HG03135 (cell line): ENCODE data around the gene ADGRB2.
"Not testable (repeated sequence)": the region's sequence is repeated elsewhere in the genome, so short reads cannot be mapped to it uniquely, and the experiment has no call there.

Source experiments
- ATAC-seq: cut with Tn5 transposase; IDR thresholded peaks from one replicate; pipeline ENCODE4 v1.9.1; 2021; ENCODE audit warnings: mild to moderate bottlenecking, moderate library complexity; ENCODE audit not compliant: unreplicated experiment

Gene ADGRB2

DNA sequence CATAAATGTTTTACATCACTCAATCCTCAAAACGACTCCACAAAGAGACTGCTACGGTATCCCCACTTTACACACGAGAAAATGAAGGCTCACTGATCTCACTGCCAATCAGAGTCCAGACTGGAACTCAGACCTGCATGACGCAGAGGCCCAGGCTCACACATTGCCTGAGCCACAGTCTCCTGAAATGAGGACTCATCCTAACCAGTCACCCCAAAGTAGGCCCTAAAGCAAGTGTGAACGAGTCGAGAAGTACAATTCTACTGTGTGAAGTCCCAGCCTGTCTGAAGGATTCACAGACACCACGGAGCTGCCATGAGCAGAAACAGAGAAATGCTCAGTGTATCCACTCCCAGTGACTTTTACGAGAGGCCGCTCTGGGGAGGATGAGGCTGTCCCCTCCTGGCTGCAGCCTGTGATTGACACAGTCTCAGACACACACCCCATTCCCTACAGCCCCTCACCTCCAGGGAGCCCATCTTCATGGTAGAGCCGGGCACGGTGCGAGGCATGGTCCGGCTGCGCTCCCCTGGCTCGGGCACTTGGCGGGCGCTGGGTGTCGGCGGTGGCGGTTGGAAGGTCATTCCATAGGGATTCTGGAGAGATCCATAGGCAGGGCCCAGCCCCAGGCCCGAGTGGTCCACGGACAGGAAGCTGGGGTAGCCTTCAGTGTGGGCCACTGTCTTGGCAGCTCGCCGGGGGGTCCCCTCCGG is 33.6 kb downstream of the ADGRB2 start:
- no peak for ATAC-seq

DNA sequence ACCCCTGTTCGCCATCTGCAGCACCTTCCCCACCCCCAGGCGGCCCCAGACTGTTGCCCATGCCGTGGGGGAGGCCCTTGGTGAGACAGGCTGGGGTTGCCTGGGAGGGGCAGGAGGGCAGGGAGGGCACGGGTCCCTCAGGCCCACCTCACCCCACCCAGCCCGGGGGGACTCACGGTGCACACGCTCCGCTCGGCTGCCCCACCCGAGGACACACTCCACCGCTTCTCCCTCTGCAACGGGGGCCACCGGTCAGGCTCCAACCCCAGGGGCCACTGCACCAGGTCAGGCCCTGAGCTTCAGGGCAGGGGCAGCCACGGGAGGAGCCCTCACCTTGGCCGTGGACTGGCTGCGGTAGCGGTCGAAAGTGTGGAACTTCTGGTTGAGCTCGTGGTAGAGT is 36.3 kb downstream of the ADGRB2 start:
- ATAC-seq: no peak

- ATAC-seq: no peak
These were observed 36.9 kb downstream of the ADGRB2 start for GRCh38 chr1:31727195-31727594.

GRCh38 chr1:31726715-31727114 is 37.4 kb downstream of the ADGRB2 start:
- ATAC-seq: no peak

DNA sequence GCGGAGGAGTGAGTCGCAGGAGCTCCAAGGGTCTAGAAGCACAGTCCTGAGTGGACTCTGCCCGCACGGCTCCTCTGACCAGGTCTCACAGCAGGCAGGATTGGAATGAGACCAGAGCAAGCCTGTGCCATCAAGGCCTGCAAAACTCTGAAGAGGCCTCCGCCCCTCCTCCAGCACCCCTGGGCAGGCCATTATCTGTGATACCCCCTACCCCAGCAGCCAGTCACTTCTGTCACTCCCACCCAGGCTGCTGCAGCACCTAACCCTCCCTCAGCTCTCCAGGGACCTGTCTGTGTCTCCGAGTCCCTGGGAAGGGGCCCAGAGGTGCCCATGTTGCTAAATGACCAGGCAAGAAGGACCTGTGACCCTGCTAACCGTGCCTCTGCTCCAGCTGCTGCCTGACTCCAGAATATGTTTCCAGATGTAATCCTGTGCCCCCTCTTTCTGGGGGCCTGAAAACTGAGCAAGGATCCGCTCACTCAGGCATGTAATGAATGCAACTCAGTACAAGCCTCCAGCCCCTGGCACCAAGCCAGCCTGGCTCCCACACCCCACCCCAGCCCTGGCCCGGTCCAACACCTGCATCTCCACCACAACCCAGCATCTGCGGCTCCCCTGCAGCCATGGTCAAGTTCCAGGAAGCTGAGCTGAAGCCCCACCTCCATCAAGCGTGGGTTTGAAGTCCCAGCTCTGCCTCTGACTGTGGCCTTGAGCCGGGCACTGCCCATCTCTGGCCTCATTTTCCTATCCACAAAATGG is 38.2 kb downstream of the ADGRB2 start:
- no peak for ATAC-seq

DNA sequence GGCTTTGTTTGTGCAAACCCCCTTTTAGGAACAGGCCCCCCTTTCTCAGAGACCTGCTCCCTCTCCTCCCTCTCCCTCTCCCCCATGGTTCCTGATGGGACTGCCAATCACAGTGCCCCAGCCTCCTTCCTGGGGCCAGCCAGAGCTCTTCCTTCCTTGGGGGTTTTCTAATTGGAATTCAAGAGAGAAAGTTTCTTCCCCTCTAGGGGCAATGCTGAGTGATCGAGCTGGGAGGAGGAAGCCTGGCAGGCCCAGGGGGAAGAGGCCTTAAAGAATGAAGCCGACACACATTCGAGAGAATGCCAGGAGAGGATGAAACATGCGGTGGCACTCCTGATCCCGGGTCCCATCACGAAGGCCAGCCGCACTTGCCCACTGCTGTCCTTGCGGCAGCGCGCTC is 39.0 kb downstream of the ADGRB2 start:
- no peak for ATAC-seq

DNA sequence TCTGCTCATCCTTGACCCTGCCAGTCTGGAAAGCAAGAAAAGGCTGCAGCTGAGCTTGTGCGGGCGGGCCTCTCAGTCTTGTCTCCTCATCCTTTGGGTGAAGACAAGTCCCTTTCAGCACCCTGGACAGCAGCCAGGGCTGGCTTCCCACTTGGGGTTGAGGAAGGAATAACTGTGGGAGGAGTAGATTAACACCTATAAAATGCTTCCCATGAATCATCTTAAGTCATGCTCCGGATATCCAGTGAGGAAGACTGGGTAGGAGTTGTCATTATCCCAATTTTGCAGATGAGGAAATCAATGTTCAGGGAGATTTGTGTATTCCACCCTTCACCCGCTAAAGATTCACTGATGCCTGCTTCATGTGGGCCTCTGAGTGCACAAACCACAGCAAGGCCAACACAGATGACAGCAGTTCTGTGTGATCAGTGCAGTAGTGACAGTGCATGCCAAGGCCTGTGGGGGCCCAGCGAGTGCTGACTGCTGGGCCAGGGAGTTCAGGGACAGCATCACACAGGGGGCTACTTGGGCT is 40.2 kb downstream of the ADGRB2 start:
- no peak for ATAC-seq

- ATAC-seq: no peak
These were observed 45.7 kb downstream of the ADGRB2 start for GRCh38 chr1:31718327-31718897.

GRCh38 chr1:31717341-31717740 is 46.8 kb downstream of the ADGRB2 start:
- ATAC-seq: no peak

- ATAC-seq: no peak
These were observed 48.3 kb downstream of the ADGRB2 start for GRCh38 chr1:31715873-31716220.

DNA sequence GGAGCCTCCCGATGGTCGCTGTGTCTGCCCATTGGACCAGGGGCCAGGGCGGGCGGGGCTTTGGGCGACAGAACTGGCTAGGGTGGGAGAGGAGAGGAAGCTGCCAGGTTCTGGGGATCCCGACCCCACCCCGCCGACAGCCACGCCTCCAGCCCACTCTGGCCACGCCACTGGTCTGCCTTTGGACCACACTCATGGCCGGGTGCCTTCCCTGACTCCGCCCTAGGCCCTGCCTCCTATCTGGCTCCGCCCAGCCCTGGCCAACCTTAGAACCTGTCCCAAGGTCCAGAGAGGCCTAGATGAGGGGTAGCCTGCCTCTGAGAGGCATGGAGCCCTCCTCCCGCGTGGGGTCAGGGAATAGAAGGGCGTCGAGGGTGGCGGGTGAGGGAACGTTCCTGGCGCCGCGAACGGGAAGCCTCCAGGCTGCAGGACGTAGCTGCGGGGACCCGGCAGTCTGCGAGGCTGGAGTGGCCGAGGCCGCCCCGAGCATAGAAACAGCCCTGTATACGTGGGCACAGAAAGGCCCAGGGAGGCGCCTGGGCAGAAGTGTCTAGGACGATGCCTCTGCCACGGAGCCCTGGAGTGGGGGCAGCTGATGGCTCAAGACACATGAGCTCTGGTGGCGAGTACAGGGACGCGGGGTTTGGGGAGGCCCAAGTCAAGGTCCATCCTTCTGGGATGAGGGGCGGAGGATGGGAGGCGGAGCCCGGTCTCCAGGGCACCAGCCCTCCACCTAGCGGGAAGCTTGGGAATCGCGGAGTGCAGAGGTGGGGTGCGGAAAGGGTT is 48.9 kb downstream of the ADGRB2 start:
- ATAC-seq: no peak

- no peak for ATAC-seq
These were observed 49.6 kb downstream of the ADGRB2 start for GRCh38 chr1:31714442-31715086.

DNA sequence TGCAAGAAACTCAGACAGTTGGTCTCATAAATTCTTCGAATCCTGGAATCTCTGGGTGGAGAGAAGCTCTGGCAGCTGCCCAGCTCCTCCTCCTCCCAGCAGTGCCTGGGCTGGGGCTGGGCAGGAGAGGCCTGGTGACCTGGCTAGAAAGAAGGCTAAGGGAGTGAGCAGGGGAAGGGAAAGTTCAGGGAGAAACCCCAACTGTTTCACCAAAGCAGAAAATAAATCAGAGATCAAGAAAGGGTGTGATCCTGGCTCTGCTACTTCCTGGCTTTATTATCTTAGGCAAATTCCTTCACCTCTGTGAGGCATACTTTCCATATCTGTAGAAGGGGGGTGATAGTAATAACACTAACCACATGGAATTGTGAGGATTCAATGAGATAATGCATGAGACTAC is 51.5 kb downstream of the ADGRB2 start:
- no peak for ATAC-seq

- no peak for ATAC-seq
These were observed 52.1 kb downstream of the ADGRB2 start for GRCh38 chr1:31712068-31712467.

DNA sequence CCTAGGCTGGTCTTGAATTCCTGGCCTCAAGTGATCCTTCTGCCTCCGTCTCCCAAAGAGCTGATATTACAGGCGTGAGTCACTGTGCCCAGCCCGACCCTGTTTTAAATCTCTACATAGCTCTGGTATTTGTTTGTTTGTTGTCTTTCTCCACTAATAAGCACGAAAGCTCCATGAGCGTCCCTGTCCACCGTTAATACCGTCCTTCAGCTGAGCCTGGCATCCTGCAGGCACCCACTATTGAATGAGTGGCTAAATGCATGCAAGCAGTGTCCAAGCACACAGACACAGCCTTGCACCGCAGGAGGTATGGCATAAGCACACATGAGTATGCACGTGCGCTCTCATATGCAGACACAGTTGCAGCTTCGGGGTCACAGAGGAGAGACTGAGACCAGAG is 55.8 kb downstream of the ADGRB2 start:
- ATAC-seq: no peak

DNA sequence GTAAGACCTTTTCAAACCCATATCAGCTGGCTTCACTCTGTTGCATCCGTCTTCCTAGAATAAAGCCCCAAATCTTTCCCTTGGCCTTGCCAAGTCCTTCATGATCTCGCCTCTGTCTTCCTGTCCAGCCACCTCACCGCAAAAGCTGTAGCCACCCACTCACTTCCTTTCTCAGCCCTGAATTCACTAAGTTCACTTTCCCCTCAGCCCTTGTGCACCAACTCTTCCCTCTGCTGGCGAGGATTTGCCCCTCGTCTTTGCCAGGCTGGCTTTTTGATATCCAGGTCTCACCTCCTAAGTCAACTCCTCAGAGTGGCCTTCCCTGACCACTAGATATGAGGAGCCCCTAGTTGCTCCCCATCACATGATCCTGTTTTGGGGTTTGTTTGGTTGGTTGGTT is 56.4 kb downstream of the ADGRB2 start:
- no peak for ATAC-seq

DNA sequence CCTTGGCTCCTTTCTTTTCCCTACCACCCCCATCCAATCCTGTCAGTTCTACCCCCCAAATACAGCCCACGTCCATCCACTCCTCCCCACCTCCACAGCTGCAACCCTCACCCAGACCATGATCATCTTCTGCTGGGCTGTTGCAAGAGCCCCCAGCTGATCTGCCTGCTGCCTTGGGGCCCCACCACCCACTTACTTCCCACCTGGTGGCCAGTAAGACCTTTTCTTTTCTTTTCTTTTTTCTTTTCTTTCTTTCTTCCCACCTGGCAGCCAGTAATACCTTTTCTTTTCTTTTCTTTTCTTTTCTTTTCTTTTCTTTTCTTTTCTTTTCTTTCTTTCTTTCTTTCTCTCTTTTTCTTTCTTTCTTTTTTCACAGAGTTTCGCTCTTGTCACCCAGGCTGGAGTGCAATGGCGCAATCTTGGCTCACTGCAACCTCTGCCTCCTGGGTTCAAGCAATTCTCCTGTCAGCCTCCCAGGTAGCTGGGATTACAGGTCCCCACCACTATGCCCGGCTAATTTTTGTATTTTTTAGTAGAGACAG is 57.0 kb downstream of the ADGRB2 start:
- ATAC-seq: not testable (repeated sequence)

DNA sequence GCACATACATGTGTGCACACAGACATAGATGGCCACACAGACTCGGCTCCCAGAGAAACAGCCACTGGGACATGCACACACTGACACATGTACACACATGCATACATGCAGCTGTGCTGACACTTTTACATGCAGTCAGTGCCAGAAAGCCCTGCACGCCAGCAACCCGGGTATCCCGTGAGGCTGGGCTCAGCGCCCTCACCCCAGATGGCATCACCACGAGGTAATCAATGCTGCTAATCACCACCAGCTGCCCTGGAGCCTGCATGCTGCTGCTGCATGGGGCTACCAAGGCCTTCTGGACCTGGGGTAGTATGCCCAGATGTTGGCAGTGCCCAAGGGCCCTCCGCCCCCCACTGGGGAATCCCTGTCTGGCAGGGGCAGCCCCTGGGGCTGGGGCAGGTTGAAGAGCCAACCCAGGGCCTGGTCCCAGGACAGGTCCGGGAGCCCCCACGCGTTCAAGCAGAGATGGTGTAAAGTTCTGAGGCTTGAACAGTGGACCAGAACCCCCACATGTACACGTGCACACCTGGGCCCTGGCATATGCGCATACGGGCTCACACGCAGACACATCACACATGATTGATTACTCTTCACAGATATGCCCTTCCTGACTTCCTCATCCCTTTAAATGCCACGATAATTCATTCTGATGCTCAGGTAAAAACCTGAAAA is 57.6 kb downstream of the ADGRB2 start:
- no peak for ATAC-seq

GRCh38 chr1:31705080-31705866 is 58.9 kb downstream of the ADGRB2 start:
- no peak for ATAC-seq
